C1 segment of cervical spinal cord (tissue), 14 donors: ENCODE measurements around the gene BCAS4.
"Not testable (repeated sequence)": the region's sequence is repeated elsewhere in the genome, so short reads cannot be mapped to it uniquely, and the experiment has no call there.

Experiments used
- DNase-seq, 14 donors: peaks; one replicate each; lab custom pipeline; 2025; lab: John Stamatoyannopoulos, UW

The BCAS4 gene

GRCh38 chr20:50771419-50772080 lies 23.3 kb upstream of the BCAS4 start:
- peak in 1 of 14 donors; percentile 10 for DNase-seq

- DNase-seq, result no peak
Observed at GRCh38 chr20:50772420-50773185, 22.3 kb upstream of the BCAS4 start.

GRCh38 chr20:50774515-50774914 lies 20.3 kb upstream of the BCAS4 start:
- no peak for DNase-seq

GRCh38 chr20:50776122-50776817 lies 18.6 kb upstream of the BCAS4 start:
- no peak for DNase-seq

- DNase-seq, result no peak
Observed at GRCh38 chr20:50777373-50777772, 17.5 kb upstream of the BCAS4 start.

- not testable (repeated sequence) for DNase-seq
Observed at GRCh38 chr20:50778994-50779393, 15.9 kb upstream of the BCAS4 start.

- no peak for DNase-seq
Observed at GRCh38 chr20:50783390-50783789, 11.5 kb upstream of the BCAS4 start.

- DNase-seq, result no peak
Observed at GRCh38 chr20:50783903-50784302, 11.0 kb upstream of the BCAS4 start.

- DNase-seq, result no peak
Observed at GRCh38 chr20:50784464-50784863, 10.4 kb upstream of the BCAS4 start.

- DNase-seq, result no peak
Observed at GRCh38 chr20:50786703-50787102, 8.2 kb upstream of the BCAS4 start.

- DNase-seq, result no peak
Observed at GRCh38 chr20:50787181-50787580, 7.7 kb upstream of the BCAS4 start.

GRCh38 chr20:50788045-50788991 lies 6.5 kb upstream of the BCAS4 start:
- DNase-seq, result no peak

- no peak for DNase-seq
Observed at GRCh38 chr20:50789968-50790650, 4.8 kb upstream of the BCAS4 start.

- peak; percentile 29 to 86 (median 75) for DNase-seq
Observed at GRCh38 chr20:50790651-50791277, 4.1 kb upstream of the BCAS4 start.

GRCh38 chr20:50792708-50793574 lies 1.9 kb upstream of the BCAS4 start:
- no peak for DNase-seq

- not testable (repeated sequence) for DNase-seq
Observed at GRCh38 chr20:50793575-50794016, 1.3 kb upstream of the BCAS4 start.

- peak in 1 of 14 donors; percentile 16 for DNase-seq
Observed at GRCh38 chr20:50794181-50794845, 548 bp upstream of the BCAS4 start.

- DNase-seq, result no peak
Observed at GRCh38 chr20:50797142-50797541, 2.3 kb downstream of the BCAS4 start.

GRCh38 chr20:50798650-50799049 lies 3.8 kb downstream of the BCAS4 start:
- DNase-seq, result no peak
